A673 (cell line): ENCODE measurements around the gene NCKAP5.

ENCODE experiments used
- CTCF ChIP-seq: fragments of 300-800, 200-600 bp; sonication (generic); conservative IDR thresholded peaks from 2 replicates; pipeline ENCODE4 v1.5.1; 2017; ENCODE audit warnings: low read depth, mild to moderate bottlenecking, antibody characterized with exemption, low read length, moderate library complexity, mixed read lengths
- EZH2 ChIP-seq: fragments of 200-600 bp; sonication (generic); IDR thresholded peaks from 2 replicates; pipeline ENCODE4 v1.6.1; 2017; ENCODE audit warnings: borderline replicate concordance, low read depth, mild to moderate bottlenecking, mixed read lengths, antibody characterized with exemption, low read length; ENCODE audit not compliant: poor library complexity, severe bottlenecking

DNA sequence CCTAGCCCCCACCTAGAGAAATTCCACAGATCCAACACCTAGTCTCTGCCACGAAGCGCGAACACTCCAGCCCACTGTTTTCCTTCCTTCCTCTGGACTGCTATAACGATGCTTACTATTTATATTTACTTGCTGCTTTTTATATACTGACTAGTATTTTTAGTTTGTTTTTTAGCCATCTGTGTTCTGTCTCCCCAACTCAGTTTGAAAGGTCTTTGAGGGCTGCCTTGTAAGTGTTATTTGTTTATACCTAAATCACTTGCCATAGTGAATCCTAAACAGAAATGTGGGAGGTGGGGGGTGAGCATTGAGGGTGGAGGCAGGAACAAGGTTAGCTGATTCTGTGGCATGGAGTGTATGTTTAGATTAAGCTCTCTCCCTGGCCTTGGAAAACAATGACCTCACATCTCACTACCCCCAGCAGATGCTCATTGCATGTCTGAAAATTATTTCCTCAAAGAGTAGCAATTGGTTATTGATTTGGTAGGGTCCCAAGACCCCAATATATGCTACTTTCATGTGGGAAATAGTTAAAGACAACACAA, 1.1 kb upstream of the NCKAP5 start:
- TF ChIP-seq CTCF, result no peak
- no peak for TF ChIP-seq EZH2
